ENCODE data around the gene S100A1.

DNA sequence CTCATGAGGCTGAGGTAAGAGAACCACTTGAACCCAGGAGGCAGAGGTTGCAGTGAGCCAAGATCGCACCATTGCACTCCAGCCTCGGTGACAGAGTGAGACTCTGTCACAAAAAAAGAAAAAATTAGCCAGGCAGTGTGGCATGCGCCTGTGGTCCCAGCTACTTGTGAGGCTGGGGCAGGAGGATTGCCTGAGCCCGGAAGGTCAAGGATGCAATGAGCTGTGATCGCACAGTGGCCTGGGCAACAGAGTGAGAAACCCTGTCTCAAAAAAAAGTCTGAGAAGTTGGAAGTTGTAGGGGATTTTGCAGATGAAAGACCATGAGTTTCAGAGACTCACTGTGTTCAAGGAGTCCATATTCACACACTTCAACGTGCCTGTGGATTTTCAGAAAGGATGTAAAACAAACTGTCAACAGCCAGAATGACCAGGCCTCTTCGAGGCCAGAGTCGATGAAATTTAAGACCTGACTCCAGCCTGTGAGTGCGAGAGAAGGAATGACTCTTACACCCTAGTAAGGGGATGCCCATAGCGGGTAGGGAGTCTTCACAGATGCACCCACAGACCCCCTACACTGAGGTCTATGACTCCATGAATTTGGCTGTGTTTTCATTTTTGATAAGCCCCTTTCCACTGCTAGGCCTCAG, 3.1 kb upstream of the S100A1 start:
- TF ChIP-seq ZNF274 (IDR thresholded peaks at IDR 0.05; ENCODE audit: low read depth, low read length) (no peak), YY1 (IDR thresholded peaks at IDR 0.05; ENCODE audit: insufficient read depth, insufficient read length) (no peak), SUZ12 (IDR thresholded peaks at IDR 0.05; ENCODE audit: extremely low read depth, insufficient read depth, insufficient read length) (no peak)
